ENCODE results near the gene RHOT2. TPM values are rescaled to one million over a fixed set of nuclear protein-coding genes. Genes with fewer than 3 reads are reported as not detected.

Gene RHOT2
- total and polyA plus RNA-seq, 9 of the 15 experiments (the other 6 are each of a cell fraction or from before 2014, with no cell fraction given) = 5.0 to 373 (median 112) TPM

DNA sequence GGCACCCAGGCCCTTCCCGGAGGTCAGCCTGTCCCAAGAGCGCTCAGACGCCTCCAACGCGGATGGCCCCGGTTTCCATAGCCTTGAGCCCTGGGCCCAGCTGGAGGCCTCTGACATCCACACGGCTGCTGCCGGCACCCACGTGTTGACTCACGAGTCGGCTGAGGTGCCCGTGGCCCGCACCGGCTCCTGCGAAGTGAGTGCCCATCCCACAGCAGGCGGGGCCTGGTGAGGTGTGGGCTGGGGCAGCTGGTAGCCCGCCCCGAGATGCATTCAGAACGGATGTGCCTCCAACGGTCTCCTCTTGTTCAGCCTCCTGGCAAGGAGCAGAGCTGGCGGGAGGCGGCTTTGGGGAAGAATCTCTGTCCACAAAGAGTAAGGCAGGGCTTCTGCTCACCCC lies 16.1 kb upstream of the RHOT2 start:
- Histone ChIP-seq H3K9me3 (replicated peaks; ENCODE audit: control insufficient read depth, insufficient read depth, low read depth, low read length) (no peaks in the 10 kb centered on the region), H3K9me1 (ENCODE audit: control insufficient read depth, insufficient read depth, low read length) (no peaks in the 10 kb centered on the region), H2AFZ (ENCODE audit: low read depth, low read length) (no peak overlapping the region), H3K4me1 (replicated peaks in 1 of 2; ENCODE audit: control insufficient read depth in 2 of 2, insufficient read depth in 2 of 2, low read length in 2 of 2) (peaks cover 0 to 88% of the 10 kb centered on the region in 2 experiments; a peak in 2 of 5 replicates), H3K79me2 (ENCODE audit: control insufficient read depth, insufficient read depth, low read length) (no peaks in the 10 kb centered on the region), H3K4me3 (no peak overlapping the region), H3K9ac (ENCODE audit: insufficient read depth in 1 of 2, low read depth in 2 of 2, low read length in 2 of 2) (peak overlapping the region in 1 of 2 experiments; percentile 50; a peak in 1 of 4 replicates), H4K20me1 (replicated peaks; ENCODE audit: control insufficient read depth, insufficient read depth, low read length) (no peaks in the 10 kb centered on the region), H3K27ac (ENCODE audit: extremely low read depth, low read depth, low read length) (no peak overlapping the region), H3K4me2 (ENCODE audit: insufficient read depth, low read length) (no peak overlapping the region), H3K36me3 (ENCODE audit: control insufficient read depth, insufficient read depth, low read length) (peaks cover 16% of the 10 kb centered on the region; the same call in 2 of the 3 replicates), H3K27me3 (ENCODE audit: control insufficient read depth in 2 of 2, insufficient read depth in 2 of 2, low read length in 2 of 2) (no peaks in the 10 kb centered on the region)
- CTCF ChIA-PET (ENCODE audit: low intra/inter-chr PET ratio) = no interaction called here
- ATAC-seq = no peak
- TF ChIP-seq RFX7 (CRISPR knock-in tag; IDR thresholded peaks at IDR 0.05) (no peak), ZBTB33 (CRISPR knock-in tag; IDR thresholded peaks at IDR 0.05) (peak; percentile 60; the same call in 1 of the 2 replicates), ZNF75A (CRISPR knock-in tag; IDR thresholded peaks at IDR 0.05) (no peak)
- no peak for DNase-seq (ENCODE audit: extremely low read depth in 1 of 4, low spot score in 3 of 4)
- 47% methylated on average over 15 of the region's 22 CpGs for WGBS (ENCODE audit: insufficient coverage, low coverage, missing lambda C conversion rate)
- no TSS peak for BruUV-seq (replicated peaks)
- POLR2A ChIA-PET = interaction anchor here (0.7 to 2.8 kb wide), 3 partner anchors 9 to 38 kb away, joined by 3 to 13 read pairs (median 4); partner anchors contain the start of genes MCRIP2, METTL26 and WDR24
- FAIRE-seq = no peak
- in situ Hi-C loops (cut with MboI) (no loop called here), intact Hi-C loops (cut with micrococcal nuclease) (no loop called here)

Measured in K562 (cell line).